ENCODE results near the gene ZNF584. TPM values are rescaled to one million over a fixed set of nuclear protein-coding genes. Genes with fewer than 3 reads are reported as not detected.

Gene ZNF584
- total and polyA plus RNA-seq, 10 of the 15 experiments (the other 5 are each of a cell fraction or from before 2014, with no cell fraction given), result 2.0 to 10.7 (median 6.3) TPM

- no peak for TF ChIP-seq ZNF687 (IDR thresholded peaks at IDR 0.05)
- TF ChIP-seq NFIC (IDR thresholded peaks at IDR 0.05; ENCODE audit: low read depth, low read length), result no peak
- no peak for TF ChIP-seq RAD21 (IDR thresholded peaks at IDR 0.05; ENCODE audit: insufficient read depth, low read depth, low read length)
These were observed 21.3 kb downstream of the ZNF584 start (continued) for GRCh38 chr19:58429745-58430144.

GRCh38 chr19:58434217-58434616, 25.8 kb downstream of the ZNF584 start:
- H3K4me2 ChIP-seq (ENCODE audit: control insufficient read depth, insufficient read depth), result no peak overlapping the region
- ChIA-PET CTCF (no interaction called here), POLR2A (no interaction called here), SMC1A (ENCODE audit: uncharacterized antibody, unreplicated experiment) (no interaction called here), RAD21 (ENCODE audit: unreplicated experiment) (no interaction called here)
- no TSS peak for BruUV-seq (replicated peaks)
- H3K9me3 ChIP-seq (replicated peaks; ENCODE audit: control insufficient read depth, insufficient read depth, low read length), result peaks cover 57% of the 10 kb centered on the region
- H4K20me1 ChIP-seq (ENCODE audit: control insufficient read depth, insufficient read depth), result no peaks in the 10 kb centered on the region
- ATAC-seq, result no peak
- no peak for FAIRE-seq
- in situ Hi-C loops (cut with MboI), result no loop called here
- no peak overlapping the region for H3K9ac ChIP-seq (ENCODE audit: control insufficient read depth, insufficient read depth, low read length)
- H3K4me3 ChIP-seq, result no peak overlapping the region
- H2AFZ ChIP-seq (ENCODE audit: control insufficient read depth, low read depth, low read length), result no peak overlapping the region
- H3K27me3 ChIP-seq (replicated peaks in 1 of 2; ENCODE audit: control insufficient read depth in 2 of 2, insufficient read depth in 2 of 2, low read length in 1 of 2), result no peaks in the 10 kb centered on the region
- H3K4me1 ChIP-seq (ENCODE audit: control insufficient read depth, insufficient read depth, low read length), result peaks cover 3% of the 10 kb centered on the region; the same call in 1 of the 2 replicates
- no peak overlapping the region for H3K27ac ChIP-seq (ENCODE audit: control insufficient read depth, insufficient read depth)
- no peak for TF ChIP-seq ETV6 (conservative IDR thresholded peaks at IDR 0.05 in 1 of 2, IDR thresholded peaks at IDR 0.05 in 1 of 2; ENCODE audit: borderline replicate concordance in 1 of 2, low read depth in 1 of 2)
- TF ChIP-seq, protein P1, sequence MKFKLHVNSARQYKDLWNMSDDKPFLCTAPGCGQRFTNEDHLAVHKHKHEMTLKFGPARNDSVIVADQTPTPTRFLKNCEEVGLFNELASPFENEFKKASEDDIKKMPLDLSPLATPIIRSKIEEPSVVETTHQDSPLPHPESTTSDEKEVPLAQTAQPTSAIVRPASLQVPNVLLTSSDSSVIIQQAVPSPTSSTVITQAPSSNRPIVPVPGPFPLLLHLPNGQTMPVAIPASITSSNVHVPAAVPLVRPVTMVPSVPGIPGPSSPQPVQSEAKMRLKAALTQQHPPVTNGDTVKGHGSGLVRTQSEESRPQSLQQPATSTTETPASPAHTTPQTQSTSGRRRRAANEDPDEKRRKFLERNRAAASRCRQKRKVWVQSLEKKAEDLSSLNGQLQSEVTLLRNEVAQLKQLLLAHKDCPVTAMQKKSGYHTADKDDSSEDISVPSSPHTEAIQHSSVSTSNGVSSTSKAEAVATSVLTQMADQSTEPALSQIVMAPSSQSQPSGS (IDR thresholded peaks at IDR 0.05; ENCODE audit: low read length), result no peak
- intact Hi-C loops (cut with micrococcal nuclease; ENCODE audit: unreplicated experiment), result no loop called here
- peaks cover 1% of the 10 kb centered on the region; the same call in 1 of the 2 replicates for H3K79me2 ChIP-seq (ENCODE audit: control insufficient read depth, insufficient read depth, low read length)
- 100% methylated on average over 2 of the region's 2 CpGs for WGBS (ENCODE audit: insufficient coverage, insufficient replicate concordance, low lambda C conversion rate, missing lambda C conversion rate)
- DNase-seq (ENCODE audit: low read depth, low spot score), result no peak
- peaks cover 0 to 17% of the 10 kb centered on the region in 2 experiments; a peak in 2 of 4 replicates for H3K36me3 ChIP-seq (ENCODE audit: control insufficient read depth in 2 of 2, insufficient read depth in 2 of 2, low read length in 1 of 2)
